ENCODE data around the gene MYB.

The MYB gene

GRCh38 chr6:135191508-135192255, 10.6 kb downstream of the MYB start:
- no peak overlapping the region for H3K27ac ChIP-seq

GRCh38 chr6:135192256-135193174, 11.4 kb downstream of the MYB start:
- H3K27ac ChIP-seq: no peak overlapping the region
- TF ChIP-seq ZFX (IDR thresholded peaks at IDR 0.05): no peak
- TF ChIP-seq CTCF (conservative IDR thresholded peaks at IDR 0.05): no peak

More at GRCh38 chr6:135191508-135192255, 10.6 kb downstream of the MYB start:
- no peak for TF ChIP-seq CTCF (conservative IDR thresholded peaks at IDR 0.05)
- no peak for TF ChIP-seq ZFX (IDR thresholded peaks at IDR 0.05)

DNA sequence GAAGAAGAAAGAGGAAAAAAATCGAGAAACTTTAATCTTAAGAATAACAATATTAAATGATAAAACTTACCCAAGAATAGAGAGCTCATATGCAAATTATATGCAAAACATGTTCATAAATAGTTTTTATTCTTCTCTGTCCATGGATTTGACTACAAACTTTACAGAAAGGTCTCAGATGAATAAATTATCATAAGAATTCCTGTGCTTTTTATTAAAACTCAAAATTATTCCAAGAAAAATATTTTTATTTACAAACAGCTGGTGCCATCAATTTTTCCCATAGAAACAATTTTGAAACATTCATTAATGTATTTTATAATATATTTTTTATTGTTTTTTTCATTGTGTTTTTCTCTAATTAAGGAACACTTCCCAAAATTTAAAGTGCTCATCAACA, 12.1 kb downstream of the MYB start:
- no peak overlapping the region for H3K27ac ChIP-seq
- TF ChIP-seq CTCF (conservative IDR thresholded peaks at IDR 0.05) (no peak), ZFX (IDR thresholded peaks at IDR 0.05) (no peak)

GRCh38 chr6:135195041-135195440, 13.9 kb downstream of the MYB start:
- TF ChIP-seq ZFX (IDR thresholded peaks at IDR 0.05) (no peak), CTCF (conservative IDR thresholded peaks at IDR 0.05) (no peak)
- H3K27ac ChIP-seq: no peak overlapping the region

DNA sequence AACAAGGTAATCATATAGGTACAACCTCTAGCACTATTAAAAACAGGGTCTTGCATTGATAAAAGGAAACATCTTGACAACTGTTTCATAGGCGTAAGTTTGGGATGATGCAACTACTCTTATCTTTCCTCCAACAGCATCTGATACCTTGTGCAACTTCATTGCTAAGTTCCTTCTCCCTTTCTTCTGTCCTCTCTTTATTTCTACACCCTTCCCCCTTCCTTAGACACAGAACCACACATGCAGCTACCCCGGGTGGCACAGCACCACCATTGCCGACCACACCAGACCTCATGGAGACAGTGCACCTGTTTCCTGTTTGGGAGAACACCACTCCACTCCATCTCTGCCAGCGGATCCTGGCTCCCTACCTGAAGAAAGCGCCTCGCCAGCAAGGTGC, 14.4 kb downstream of the MYB start:
- TF ChIP-seq CTCF (conservative IDR thresholded peaks at IDR 0.05): no peak
- no peak for TF ChIP-seq ZFX (IDR thresholded peaks at IDR 0.05)

GRCh38 chr6:135196739-135197510, 15.8 kb downstream of the MYB start:
- no peak for TF ChIP-seq ZFX (IDR thresholded peaks at IDR 0.05)
- no peak for TF ChIP-seq CTCF (conservative IDR thresholded peaks at IDR 0.05)
- no peak overlapping the region for H3K27ac ChIP-seq

More for the DNA sequence above, 14.4 kb downstream of the MYB start:
- no peak overlapping the region for H3K27ac ChIP-seq
